Nephron progenitor cell (in vitro differentiated cells): ENCODE measurements around the gene KCNJ6.

ENCODE experiments used
- DNase-seq: peaks from one replicate; pipeline ENCODE4 v3.0.0; 2021
- H3K27ac Mint-ChIP-seq: 2 replicates; pipeline ENCODE4 v1.8.0; 2021; ENCODE audit warnings: mild to moderate bottlenecking, moderate library complexity, mixed read lengths
- H3K27me3 Mint-ChIP-seq: 2 replicates; pipeline ENCODE4 v1.8.0; 2021; ENCODE audit warnings: mild to moderate bottlenecking, low read depth, mixed read lengths; ENCODE audit not compliant: poor library complexity
- H3K36me3 Mint-ChIP-seq: 2 replicates; pipeline ENCODE4 v1.8.0; 2021; ENCODE audit warnings: low read depth, mixed read lengths
- H3K4me1 Mint-ChIP-seq: 2 replicates; pipeline ENCODE4 v1.8.0; 2021; ENCODE audit warnings: mixed read lengths
- H3K4me3 Mint-ChIP-seq: 2 replicates; pipeline ENCODE4 v1.8.0; 2021; ENCODE audit warnings: mild to moderate bottlenecking, moderate library complexity, mixed read lengths
- H3K9me3 Mint-ChIP-seq: 2 replicates; pipeline ENCODE4 v1.8.0; 2021; ENCODE audit warnings: mild to moderate bottlenecking, moderate library complexity, mixed read lengths
- TF ChIP-seq, protein P1 (sequence below): fragments of 200-600 bp; sonication (generic); IDR thresholded peaks from 2 replicates; pipeline ENCODE4 v1.5.0; 2021; ENCODE audit warnings: antibody characterized with exemption

The KCNJ6 gene

GRCh38 chr21:37622755-37623154 lies 293.5 kb downstream of the KCNJ6 start:
- Mint-ChIP-seq H3K27me3 (peaks cover 14% of the 10 kb centered on the region), H3K36me3 (no peaks in the 10 kb centered on the region), H3K9me3 (peaks cover 7% of the 10 kb centered on the region), H3K4me3 (no peak overlapping the region), H3K4me1 (peaks cover 12% of the 10 kb centered on the region), H3K27ac (no peak overlapping the region)
- TF ChIP-seq, protein P1, sequence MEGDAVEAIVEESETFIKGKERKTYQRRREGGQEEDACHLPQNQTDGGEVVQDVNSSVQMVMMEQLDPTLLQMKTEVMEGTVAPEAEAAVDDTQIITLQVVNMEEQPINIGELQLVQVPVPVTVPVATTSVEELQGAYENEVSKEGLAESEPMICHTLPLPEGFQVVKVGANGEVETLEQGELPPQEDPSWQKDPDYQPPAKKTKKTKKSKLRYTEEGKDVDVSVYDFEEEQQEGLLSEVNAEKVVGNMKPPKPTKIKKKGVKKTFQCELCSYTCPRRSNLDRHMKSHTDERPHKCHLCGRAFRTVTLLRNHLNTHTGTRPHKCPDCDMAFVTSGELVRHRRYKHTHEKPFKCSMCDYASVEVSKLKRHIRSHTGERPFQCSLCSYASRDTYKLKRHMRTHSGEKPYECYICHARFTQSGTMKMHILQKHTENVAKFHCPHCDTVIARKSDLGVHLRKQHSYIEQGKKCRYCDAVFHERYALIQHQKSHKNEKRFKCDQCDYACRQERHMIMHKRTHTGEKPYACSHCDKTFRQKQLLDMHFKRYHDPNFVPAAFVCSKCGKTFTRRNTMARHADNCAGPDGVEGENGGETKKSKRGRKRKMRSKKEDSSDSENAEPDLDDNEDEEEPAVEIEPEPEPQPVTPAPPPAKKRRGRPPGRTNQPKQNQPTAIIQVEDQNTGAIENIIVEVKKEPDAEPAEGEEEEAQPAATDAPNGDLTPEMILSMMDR, result no peak
- no peak for DNase-seq

GRCh38 chr21:37620401-37620800 lies 295.9 kb downstream of the KCNJ6 start:
- H3K4me3 Mint-ChIP-seq, result no peak overlapping the region
- H3K27ac Mint-ChIP-seq, result no peak overlapping the region
- H3K4me1 Mint-ChIP-seq, result peaks cover 4% of the 10 kb centered on the region
- H3K27me3 Mint-ChIP-seq, result peaks cover 24% of the 10 kb centered on the region
- TF ChIP-seq, protein P1, result no peak
- no peaks in the 10 kb centered on the region for H3K36me3 Mint-ChIP-seq
- H3K9me3 Mint-ChIP-seq, result no peaks in the 10 kb centered on the region
- DNase-seq, result no peak

DNA sequence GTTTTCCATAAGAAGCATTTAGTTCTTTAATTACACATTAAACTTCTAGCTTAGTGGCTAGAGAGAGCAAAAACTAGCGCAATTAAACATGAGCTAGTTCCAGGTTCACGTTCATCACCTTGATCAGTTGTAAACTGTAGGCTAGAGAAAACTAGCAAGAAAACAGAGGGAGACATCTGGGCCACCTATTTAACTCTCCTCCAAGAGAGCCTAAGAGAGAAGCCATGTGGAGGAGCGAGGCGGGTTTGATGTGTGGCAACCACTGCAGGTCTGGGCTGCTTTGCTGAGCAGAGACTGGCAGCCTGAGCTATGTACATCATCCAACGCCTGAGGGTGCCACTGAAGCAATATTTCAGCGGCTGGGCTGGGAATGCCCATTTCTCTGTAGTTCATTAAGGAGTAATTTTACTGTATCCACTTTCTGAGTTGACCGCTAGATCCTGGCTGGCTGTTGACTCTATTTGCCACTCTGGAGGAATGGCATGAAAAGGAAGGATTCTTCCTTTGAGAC lies 296.7 kb downstream of the KCNJ6 start:
- peaks cover 26% of the 10 kb centered on the region for H3K27me3 Mint-ChIP-seq
- no peak overlapping the region for H3K27ac Mint-ChIP-seq
- no peak overlapping the region for H3K4me3 Mint-ChIP-seq
- TF ChIP-seq, protein P1, result no peak
- H3K36me3 Mint-ChIP-seq, result no peaks in the 10 kb centered on the region
- no peak for DNase-seq
- peaks cover 4% of the 10 kb centered on the region for H3K4me1 Mint-ChIP-seq
- H3K9me3 Mint-ChIP-seq, result no peaks in the 10 kb centered on the region

- H3K4me1 Mint-ChIP-seq, result peaks cover 4% of the 10 kb centered on the region
- peaks cover 28% of the 10 kb centered on the region for H3K27me3 Mint-ChIP-seq
- no peak overlapping the region for H3K4me3 Mint-ChIP-seq
- H3K36me3 Mint-ChIP-seq, result no peaks in the 10 kb centered on the region
- no peak for DNase-seq
- no peak overlapping the region for H3K27ac Mint-ChIP-seq
- peaks cover 11% of the 10 kb centered on the region for H3K9me3 Mint-ChIP-seq
- TF ChIP-seq, protein P1, result no peak
These were observed 298.2 kb downstream of the KCNJ6 start for GRCh38 chr21:37618081-37618480.

GRCh38 chr21:37615962-37616361 lies 300.3 kb downstream of the KCNJ6 start:
- peaks cover 4% of the 10 kb centered on the region for H3K4me1 Mint-ChIP-seq
- no peaks in the 10 kb centered on the region for H3K36me3 Mint-ChIP-seq
- H3K27ac Mint-ChIP-seq, result no peak overlapping the region
- DNase-seq, result no peak
- no peak overlapping the region for H3K4me3 Mint-ChIP-seq
- peaks cover 28% of the 10 kb centered on the region for H3K27me3 Mint-ChIP-seq
- TF ChIP-seq, protein P1, result no peak
- H3K9me3 Mint-ChIP-seq, result peaks cover 29% of the 10 kb centered on the region

DNA sequence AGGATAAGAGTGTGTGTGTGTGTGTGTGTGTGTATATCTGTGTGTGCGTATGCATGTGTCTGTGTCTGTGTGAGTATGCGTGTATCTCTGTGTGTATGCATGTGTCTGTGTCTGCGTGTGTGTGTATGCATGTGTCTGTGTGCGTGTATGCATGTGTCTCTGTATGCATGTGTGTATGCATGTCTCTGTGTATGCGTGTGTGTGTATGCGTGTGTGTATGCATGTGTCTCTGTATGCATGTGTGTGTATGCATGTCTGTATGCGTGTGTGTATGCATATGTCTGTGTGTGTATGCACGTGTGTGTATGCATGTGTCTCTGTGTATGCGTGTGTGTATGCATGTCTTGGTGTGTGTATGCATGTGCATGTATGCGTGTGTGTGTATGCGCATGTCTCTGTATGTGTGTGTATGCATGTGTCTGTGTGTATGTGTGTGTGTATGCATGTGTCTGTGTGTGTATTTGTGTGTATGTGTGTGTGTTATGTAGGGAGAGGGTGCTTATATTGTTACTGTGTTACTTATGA lies 301.8 kb downstream of the KCNJ6 start:
- peaks cover 28% of the 10 kb centered on the region for H3K27me3 Mint-ChIP-seq
- no peak for DNase-seq

More for the DNA sequence above, 301.8 kb downstream of the KCNJ6 start:
- Mint-ChIP-seq H3K9me3 (peaks cover 29% of the 10 kb centered on the region), H3K27ac (no peak overlapping the region), H3K36me3 (no peaks in the 10 kb centered on the region), H3K4me3 (no peak overlapping the region), H3K4me1 (peaks cover 4% of the 10 kb centered on the region)
- TF ChIP-seq, protein P1, result no peak
